Left lung (tissue), 14 donors: ENCODE measurements around the gene PCNP. TPM values are rescaled to one million over a fixed set of nuclear protein-coding genes. Genes with fewer than 3 reads are reported as not detected.

Experiments
- ATAC-seq: fragments of 200-7000 bp; cut with Tn5 transposase; one replicate; pipeline ENCODE4 v1.9.1; 2020; ENCODE audit warnings: moderate library complexity
- DNase-seq, 4 donors: peaks; one replicate each; pipeline ENCODE4 v3.0.0-alpha.2; 2013 to 2020
- H3K27ac ChIP-seq, 2 donors: fragments of 200-600 bp; sonication (generic) in 1 of 2; one replicate each; pipeline versions ENCODE4 v1.5.0 to v1.8.0; 2020 to 2021
- H3K27me3 ChIP-seq, 2 donors: fragments of 200-600 bp; sonication (generic) in 1 of 2; one replicate each; pipeline versions ENCODE4 v1.5.0 to v1.8.0; 2020 to 2021
- H3K36me3 ChIP-seq, 2 donors: fragments of 200-600 bp; sonication (generic) in 1 of 2; one replicate each; pipeline versions ENCODE4 v1.5.0 to v1.8.0; 2020 to 2021
- H3K4me1 ChIP-seq, 2 donors: fragments of 200-600 bp; one replicate each; pipeline ENCODE4 v1.8.0; 2021
- H3K4me3 ChIP-seq, 2 donors: fragments of 200-600 bp; sonication (generic) in 1 of 2; one replicate each; pipeline versions ENCODE4 v1.5.0 to v1.8.0; 2020 to 2021; ENCODE audit warnings: mild to moderate bottlenecking in 1 of 2
- H3K9me3 ChIP-seq, 2 donors: fragments of 200-600 bp; sonication (generic) in 1 of 2; one replicate each; pipeline versions ENCODE4 v1.5.0 to v1.8.0; 2020 to 2021
- intact Hi-C, 2 donors: fragments of 100-400 bp; cut with DNase I; formaldehyde crosslinking; loops; one replicate each; pipeline versions ENCODE4 v1.11.2 to v1.14.2; 2022
- long read RNA-seq, 12 donors: library from polyadenylated mRNA in 2 of 12; unstranded in 2 of 12; transcript quantifications; one replicate each; pipeline ENCODE4 v2.0.0 and lab custom pipeline, GENCODE V29; 2019 to 2026
- polyA plus RNA-seq, 6 donors: library from polyadenylated mRNA; unstranded; fragments of 120-200 nt; gene quantifications; one replicate each; pipeline ENCODE4 v1.2.1, GENCODE V29; 2013; ENCODE audit not compliant: insufficient read length in 6 of 6
- total RNA-seq, 2 donors: library from RNA; stranded (reverse); fragmentation: NEBNext Ultra II Directional; extraction: Animal tissue kit (Norgen Biotek cat#: 25700); gene quantifications; one replicate each; pipeline ENCODE4 v1.2.1, GENCODE V29; 2021
- TF ChIP-seq, protein P1 (sequence below), 2 donors: fragments of 200-600 bp; sonication (generic) in 1 of 2; IDR thresholded peaks; one replicate each; pipeline versions ENCODE4 v1.5.0 to v1.8.0; 2021; ENCODE audit warnings: antibody characterized with exemption in 2 of 2
- donor health status: DM: no; HTN: yes; CAD: no.
- donor health status: DM: no; HTN: no; CAD: no.

The PCNP gene, protein sequence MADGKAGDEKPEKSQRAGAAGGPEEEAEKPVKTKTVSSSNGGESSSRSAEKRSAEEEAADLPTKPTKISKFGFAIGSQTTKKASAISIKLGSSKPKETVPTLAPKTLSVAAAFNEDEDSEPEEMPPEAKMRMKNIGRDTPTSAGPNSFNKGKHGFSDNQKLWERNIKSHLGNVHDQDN
- total RNA-seq (100 to 1,000 TPM; 137 to 142 TPM), polyA plus RNA-seq (100 to 1,000 TPM; 203 to 244 (median 228) TPM)
- long read RNA-seq, donor 1, transcript PCNP-204 (4 exons, 2,028 nt) = minor isoform, 7 of 5,753 reads
- long read RNA-seq, donor 1, transcript PCNP-202 (5 exons, 2,165 nt) = minor isoform, 24 of 5,753 reads
- long read RNA-seq, donor 1, transcript PCNP-207 (5 exons, 786 nt) = minor isoform, 5 of 5,753 reads
- long read RNA-seq, donor 1, transcript PCNP-201 (5 exons, 2,342 nt) = major isoform, 33 of 5,753 reads
- long read RNA-seq, donor 1, partial matches to known transcripts = 5,487 of 5,753 reads
- long read RNA-seq, donor 1, other reads (novel, unspliced or antisense) = 193 of 5,753 reads
- long read RNA-seq, donor 2, transcript PCNP-202 (5 exons, 2,165 nt) = minor isoform, 21 of 274 reads
- long read RNA-seq, donor 2, transcript PCNP-201 (5 exons, 2,342 nt) = major isoform, 27 of 274 reads
- long read RNA-seq, donor 2, transcript PCNP-204 (4 exons, 2,028 nt) = minor isoform, 5 of 274 reads
- long read RNA-seq, donor 2, partial matches to known transcripts = 214 of 274 reads
- long read RNA-seq, donor 2, other reads (novel, unspliced or antisense) = 0 of 274 reads
- long read RNA-seq, donor 3, transcript PCNP-202 (5 exons, 2,165 nt) = minor isoform, 19 of 67 reads
- long read RNA-seq, donor 3, transcript PCNP-201 (5 exons, 2,342 nt) = major isoform, 36 of 67 reads
- long read RNA-seq, donor 3, partial matches to known transcripts = 0 of 67 reads
- long read RNA-seq, donor 3, other reads (novel, unspliced or antisense) = 0 of 67 reads
- long read RNA-seq, donor 4, transcript PCNP-201 (5 exons, 2,342 nt) = major isoform, 16 of 36 reads
- long read RNA-seq, donor 4, transcript PCNP-202 (5 exons, 2,165 nt) = minor isoform, 12 of 36 reads
- long read RNA-seq, donor 4, partial matches to known transcripts = 0 of 36 reads
- long read RNA-seq, donor 4, other reads (novel, unspliced or antisense) = 4 of 36 reads
- long read RNA-seq, donor 5, transcript PCNP-202 (5 exons, 2,165 nt) = minor isoform, 28 of 3,565 reads
- long read RNA-seq, donor 5, transcript PCNP-201 (5 exons, 2,342 nt) = major isoform, 30 of 3,565 reads
- long read RNA-seq, donor 5, transcript PCNP-204 (4 exons, 2,028 nt) = minor isoform, 5 of 3,565 reads
- long read RNA-seq, donor 5, partial matches to known transcripts = 3,493 of 3,565 reads
- long read RNA-seq, donor 5, other reads (novel, unspliced or antisense) = 0 of 3,565 reads
- long read RNA-seq, donor 6, transcript PCNP-201 (5 exons, 2,342 nt) = major isoform, 25 of 63 reads
- long read RNA-seq, donor 6, transcript PCNP-204 (4 exons, 2,028 nt) = minor isoform, 5 of 63 reads
- long read RNA-seq, donor 6, transcript PCNP-202 (5 exons, 2,165 nt) = major isoform, 25 of 63 reads
- long read RNA-seq, donor 6, partial matches to known transcripts = 0 of 63 reads
- long read RNA-seq, donor 6, other reads (novel, unspliced or antisense) = 0 of 63 reads
- long read RNA-seq, donor 7, transcript PCNP-201 (5 exons, 2,342 nt) = major isoform, 17 of 38 reads
- long read RNA-seq, donor 7, transcript PCNP-204 (4 exons, 2,028 nt) = minor isoform, 5 of 38 reads
- long read RNA-seq, donor 7, transcript PCNP-202 (5 exons, 2,165 nt) = minor isoform, 12 of 38 reads
- long read RNA-seq, donor 7, partial matches to known transcripts = 0 of 38 reads
- long read RNA-seq, donor 7, other reads (novel, unspliced or antisense) = 0 of 38 reads
- long read RNA-seq, donor 8, transcript PCNP-201 (5 exons, 2,342 nt) = minor isoform, 22 of 58 reads
- long read RNA-seq, donor 8, transcript PCNP-204 (4 exons, 2,028 nt) = minor isoform, 8 of 58 reads
- long read RNA-seq, donor 8, transcript PCNP-202 (5 exons, 2,165 nt) = major isoform, 24 of 58 reads
- long read RNA-seq, donor 8, partial matches to known transcripts = 0 of 58 reads
- long read RNA-seq, donor 8, other reads (novel, unspliced or antisense) = 0 of 58 reads
- long read RNA-seq, donor 9 = 0 reads
- long read RNA-seq, donor 10, transcript PCNP-202 (5 exons, 2,165 nt) = minor isoform, 6 of 16 reads
- long read RNA-seq, donor 10, transcript PCNP-201 (5 exons, 2,342 nt) = major isoform, 8 of 16 reads
- long read RNA-seq, donor 10, partial matches to known transcripts = 2 of 16 reads
- long read RNA-seq, donor 10, other reads (novel, unspliced or antisense) = 0 of 16 reads
- long read RNA-seq, donor 11, transcript PCNP-201 (5 exons, 2,342 nt) = major isoform, 26 of 1,678 reads
- long read RNA-seq, donor 11, transcript PCNP-204 (4 exons, 2,028 nt) = minor isoform, 11 of 1,678 reads
- long read RNA-seq, donor 11, transcript PCNP-202 (5 exons, 2,165 nt) = minor isoform, 15 of 1,678 reads
- long read RNA-seq, donor 11, partial matches to known transcripts = 1,625 of 1,678 reads
- long read RNA-seq, donor 11, other reads (novel, unspliced or antisense) = 0 of 1,678 reads
- long read RNA-seq, donor 12, transcript PCNP-202 (5 exons, 2,165 nt) = major isoform, 22 of 193 reads
- long read RNA-seq, donor 12, transcript PCNP-201 (5 exons, 2,342 nt) = minor isoform, 15 of 193 reads
- long read RNA-seq, donor 12, transcript PCNP-204 (4 exons, 2,028 nt) = minor isoform, 5 of 193 reads
- long read RNA-seq, donor 12, partial matches to known transcripts = 148 of 193 reads
- long read RNA-seq, donor 12, other reads (novel, unspliced or antisense) = 0 of 193 reads

DNA sequence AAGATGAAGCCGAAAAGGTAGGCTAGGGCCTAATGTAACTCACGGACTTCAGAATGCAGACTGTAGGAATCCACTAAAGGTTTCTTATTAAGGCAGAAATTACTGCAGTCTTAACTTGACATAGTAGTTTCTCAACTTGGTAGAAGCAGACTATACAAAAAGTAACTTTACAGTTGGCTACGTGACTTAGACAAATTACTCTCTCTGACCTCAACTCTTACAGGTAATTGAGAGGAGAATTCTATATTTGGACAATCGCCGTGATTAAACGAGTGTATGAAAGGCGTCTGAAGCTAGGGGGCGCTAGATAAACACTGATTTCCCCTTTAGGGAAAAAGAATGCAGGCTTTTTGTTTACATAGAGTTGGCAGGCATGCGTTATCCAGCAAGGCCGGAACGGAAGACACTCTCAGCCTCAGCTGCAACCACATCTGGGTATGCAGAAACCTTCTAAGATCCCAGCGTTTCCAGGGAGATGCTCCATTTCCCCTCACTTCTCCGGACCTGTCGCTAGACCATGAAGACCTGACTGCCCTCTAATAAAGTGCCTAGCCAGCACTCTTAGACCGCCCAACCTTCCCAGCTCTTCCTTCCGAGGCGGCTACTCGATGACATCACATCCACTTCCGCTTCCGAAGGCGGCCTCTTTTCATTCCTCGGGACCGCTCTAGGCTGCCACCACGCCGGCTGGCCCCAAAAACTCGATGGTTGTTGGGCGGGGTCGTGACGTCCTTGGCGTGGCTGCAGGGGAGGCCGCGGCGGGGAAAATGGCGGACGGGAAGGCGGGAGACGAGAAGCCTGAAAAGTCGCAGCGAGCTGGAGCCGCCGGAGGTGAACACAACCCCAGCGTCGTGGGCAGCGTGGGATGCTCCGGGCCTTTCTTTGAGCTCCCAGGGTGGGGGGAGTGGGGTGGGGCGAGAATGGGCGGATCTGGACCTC is at the start of gene PCNP:
Gene PCNP, plus strand, starts transcription at position 732 of the 939 bp plus-strand sequence. Its CDS starts 36 bp downstream, at position 768.
- Histone ChIP-seq H3K27me3 (no peaks in the 10 kb centered on the region), H3K4me3 (peak within 1 kb of the TSS; percentile 90 to 93), H3K27ac (peak within 1 kb of the TSS; percentile 96 to 97), H3K4me1 (peaks cover 14 to 35% of the 10 kb centered on the region in 2 donors), H3K36me3 (peaks cover 0 to 12% of the 10 kb centered on the region in 2 donors), H3K9me3 (no peaks in the 10 kb centered on the region)
- intact Hi-C loops = no loop called here
- DNase-seq = peak; percentile 99 to 100 (median 100)
- peak; percentile 97 for ATAC-seq
- TF ChIP-seq, protein P1, sequence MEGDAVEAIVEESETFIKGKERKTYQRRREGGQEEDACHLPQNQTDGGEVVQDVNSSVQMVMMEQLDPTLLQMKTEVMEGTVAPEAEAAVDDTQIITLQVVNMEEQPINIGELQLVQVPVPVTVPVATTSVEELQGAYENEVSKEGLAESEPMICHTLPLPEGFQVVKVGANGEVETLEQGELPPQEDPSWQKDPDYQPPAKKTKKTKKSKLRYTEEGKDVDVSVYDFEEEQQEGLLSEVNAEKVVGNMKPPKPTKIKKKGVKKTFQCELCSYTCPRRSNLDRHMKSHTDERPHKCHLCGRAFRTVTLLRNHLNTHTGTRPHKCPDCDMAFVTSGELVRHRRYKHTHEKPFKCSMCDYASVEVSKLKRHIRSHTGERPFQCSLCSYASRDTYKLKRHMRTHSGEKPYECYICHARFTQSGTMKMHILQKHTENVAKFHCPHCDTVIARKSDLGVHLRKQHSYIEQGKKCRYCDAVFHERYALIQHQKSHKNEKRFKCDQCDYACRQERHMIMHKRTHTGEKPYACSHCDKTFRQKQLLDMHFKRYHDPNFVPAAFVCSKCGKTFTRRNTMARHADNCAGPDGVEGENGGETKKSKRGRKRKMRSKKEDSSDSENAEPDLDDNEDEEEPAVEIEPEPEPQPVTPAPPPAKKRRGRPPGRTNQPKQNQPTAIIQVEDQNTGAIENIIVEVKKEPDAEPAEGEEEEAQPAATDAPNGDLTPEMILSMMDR (IDR thresholded peaks at IDR 0.05) = peak; percentile 86 to 95

DNA sequence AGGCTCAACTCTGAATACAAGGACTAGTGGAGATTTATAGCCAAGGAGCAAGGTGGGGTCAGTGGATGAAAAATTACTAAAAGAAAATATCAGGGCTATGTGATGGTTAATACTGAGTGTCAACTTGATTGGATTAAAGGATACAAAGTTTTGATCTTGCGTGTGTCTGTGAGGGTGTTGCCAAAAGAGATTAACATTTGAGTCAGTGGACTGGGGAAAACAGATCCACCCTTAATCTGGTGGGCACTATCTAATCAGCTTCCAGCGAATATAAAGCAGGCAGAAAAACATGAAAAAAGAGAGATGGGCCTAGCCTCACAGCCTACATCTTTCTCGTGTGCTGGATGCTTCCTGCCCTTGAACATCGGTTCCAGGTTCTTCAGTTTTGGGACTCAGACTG is 46.5 kb upstream of the PCNP start:
- Histone ChIP-seq H3K27me3 (no peaks in the 10 kb centered on the region), H3K4me3 (no peak overlapping the region), H3K27ac (no peak overlapping the region), H3K36me3 (no peaks in the 10 kb centered on the region), H3K4me1 (no peaks in the 10 kb centered on the region), H3K9me3 (peaks cover 0 to 6% of the 10 kb centered on the region in 2 donors)
- TF ChIP-seq, protein P1 (IDR thresholded peaks at IDR 0.05) = no peak
- no peak for ATAC-seq
- intact Hi-C loops = no loop called here
- DNase-seq = no peak

DNA sequence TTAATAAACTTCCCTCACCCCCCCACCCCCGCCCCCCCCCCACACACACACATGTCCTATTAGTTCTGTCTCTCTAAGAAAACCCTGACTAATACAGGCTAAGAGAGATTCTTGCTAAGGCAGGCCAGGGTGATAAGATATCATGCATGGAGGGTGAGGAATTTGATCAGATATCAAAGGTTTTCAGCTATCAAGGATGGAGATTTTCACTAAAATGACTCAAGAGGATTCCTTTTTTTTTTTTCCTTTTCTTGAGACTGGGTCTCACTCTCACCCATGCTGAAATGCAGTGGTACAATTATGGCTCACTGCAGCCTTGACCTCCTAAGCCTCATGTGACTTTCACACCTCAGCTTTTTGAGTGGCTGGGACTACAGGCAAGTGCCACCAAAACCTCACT is 46.1 kb upstream of the PCNP start:
- no peak overlapping the region for H3K27ac ChIP-seq
- H3K9me3 ChIP-seq = peaks cover 0 to 6% of the 10 kb centered on the region in 2 donors
- H3K27me3 ChIP-seq = no peaks in the 10 kb centered on the region
- no peak for DNase-seq
- no peaks in the 10 kb centered on the region for H3K36me3 ChIP-seq
- H3K4me1 ChIP-seq = no peaks in the 10 kb centered on the region
- no peak for ATAC-seq
- TF ChIP-seq, protein P1 (IDR thresholded peaks at IDR 0.05) = no peak
- no peak overlapping the region for H3K4me3 ChIP-seq
- intact Hi-C loops = no loop called here
